NCI-H2081 (cell line): ENCODE data around the gene CSNK2A2.

Source experiments
- DNase-seq, 2 experiments: peaks; one replicate each; lab custom pipeline; 2025; lab: John Stamatoyannopoulos, UW

The CSNK2A2 gene

DNA sequence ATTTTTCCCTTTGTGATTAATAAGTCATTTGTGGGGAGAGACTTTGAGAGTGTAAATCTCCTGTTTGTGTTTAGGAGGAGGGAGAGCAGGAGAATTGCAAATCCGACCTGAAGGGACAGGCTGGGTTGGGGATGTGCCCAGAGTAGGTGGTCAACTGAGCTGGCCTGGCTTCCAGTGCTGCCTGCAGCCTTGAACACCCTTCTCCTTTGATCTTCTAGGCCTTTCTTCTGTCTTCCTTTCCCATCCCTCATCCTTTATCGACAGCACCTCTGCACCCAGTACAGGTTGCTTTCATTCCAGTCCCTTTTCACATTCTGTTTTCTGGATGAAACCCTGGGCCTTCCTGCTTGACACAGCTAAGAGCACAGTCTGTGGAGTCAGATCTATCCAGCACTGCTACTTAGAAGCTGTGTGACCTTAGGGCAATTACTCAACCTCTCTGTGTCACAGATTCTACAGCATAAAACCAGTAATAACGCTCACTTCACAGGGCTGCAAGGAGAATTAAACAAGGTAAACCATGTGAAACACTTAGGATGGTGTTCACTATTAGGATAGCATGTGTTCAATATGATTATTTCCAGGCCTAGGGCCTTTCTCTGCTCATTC lies 1.0 kb upstream of the CSNK2A2 start:
- DNase-seq = no peak

DNA sequence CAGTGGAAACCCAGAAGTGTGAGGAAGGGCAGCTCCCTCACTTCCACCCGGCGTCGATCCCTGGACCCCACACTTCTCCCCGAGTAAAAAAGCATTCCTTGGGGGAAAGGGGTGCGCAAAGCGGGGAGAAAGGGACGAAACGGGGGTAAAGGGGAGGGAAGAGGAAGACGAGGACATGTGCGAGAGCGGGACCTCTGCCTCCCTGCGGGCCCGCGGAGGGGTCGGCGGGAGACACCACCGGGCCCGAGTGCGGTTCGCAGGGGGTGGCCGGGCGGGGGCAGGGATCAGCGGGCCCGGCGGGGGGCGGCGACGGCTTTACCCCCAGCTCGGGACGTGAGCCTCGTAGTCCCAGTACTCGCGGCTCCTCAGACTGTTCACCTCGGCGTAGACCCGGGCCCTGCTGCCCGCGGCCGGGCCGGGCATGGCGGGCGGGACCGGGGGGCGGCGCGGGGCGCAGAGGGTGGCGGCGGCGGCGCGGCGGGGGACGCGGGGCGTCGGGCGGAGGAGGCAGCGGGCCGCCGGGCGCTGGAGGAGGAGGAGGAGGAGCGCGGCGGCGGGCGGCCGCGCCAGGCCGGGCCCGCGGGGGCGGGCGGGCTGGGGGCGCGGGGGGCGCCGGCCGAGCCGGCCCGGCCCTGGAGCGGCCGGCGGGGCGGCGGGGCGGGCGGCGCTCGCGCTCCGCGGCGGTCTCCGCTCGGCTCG lies 443 bp downstream of the CSNK2A2 start:
- no peak for DNase-seq

DNA sequence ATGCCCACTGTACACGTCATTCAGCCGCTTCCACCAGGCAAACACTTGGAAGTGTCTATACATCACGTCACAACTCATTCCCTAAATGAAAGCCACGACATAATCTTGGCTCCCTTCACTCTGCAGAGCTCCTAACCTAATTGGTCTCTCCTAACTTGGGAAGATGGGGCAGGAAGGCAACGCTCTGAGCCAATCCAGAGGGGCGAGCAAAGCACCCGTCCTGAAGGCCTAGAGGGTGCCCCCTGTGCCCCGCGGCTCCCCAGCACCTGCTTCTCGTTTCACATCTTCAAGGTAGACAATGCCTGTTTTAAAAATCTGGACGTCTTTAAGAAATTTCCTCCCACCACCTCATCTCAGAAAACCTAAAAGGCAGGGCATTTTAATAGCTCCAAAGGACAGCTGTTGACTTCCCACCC lies 1.0 kb downstream of the CSNK2A2 start:
- DNase-seq = no peak

DNA sequence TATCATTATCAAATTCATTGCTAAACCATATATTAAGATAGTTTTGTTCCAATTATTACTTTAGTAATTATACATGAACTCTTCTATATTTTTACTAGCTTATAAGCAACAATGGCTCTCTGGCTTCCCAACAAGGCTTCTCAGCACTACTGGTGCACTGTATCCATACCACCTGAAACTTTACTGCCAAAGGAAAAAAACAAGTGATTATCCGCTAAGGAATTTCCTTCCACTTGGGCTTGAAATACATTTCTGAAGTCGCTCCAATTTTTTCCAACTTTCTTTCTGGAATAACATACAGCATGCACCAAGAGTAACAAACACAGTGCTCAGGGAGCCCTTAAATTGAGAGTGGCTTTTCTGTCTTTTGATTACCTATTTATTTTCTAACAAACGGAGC lies 2.1 kb downstream of the CSNK2A2 start:
- DNase-seq = no peak

DNA sequence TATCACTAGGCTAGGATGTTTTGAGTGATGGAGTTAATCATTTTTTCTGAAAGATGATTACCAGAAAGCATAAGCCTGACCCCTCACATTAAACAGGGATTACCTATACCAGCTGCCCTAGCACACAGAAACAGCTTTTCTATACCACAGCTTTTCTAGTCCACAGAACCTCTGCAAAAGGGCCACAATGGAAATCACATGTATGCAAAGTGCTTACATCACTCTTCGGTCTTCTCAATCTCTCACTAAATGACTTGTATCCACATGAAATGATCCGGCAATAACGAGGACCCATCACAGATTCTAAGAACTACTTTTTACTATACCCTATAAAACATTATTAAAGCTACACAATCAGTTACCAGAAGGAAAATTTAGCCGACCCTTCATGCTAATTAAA lies 2.6 kb downstream of the CSNK2A2 start:
- no peak for DNase-seq

DNA sequence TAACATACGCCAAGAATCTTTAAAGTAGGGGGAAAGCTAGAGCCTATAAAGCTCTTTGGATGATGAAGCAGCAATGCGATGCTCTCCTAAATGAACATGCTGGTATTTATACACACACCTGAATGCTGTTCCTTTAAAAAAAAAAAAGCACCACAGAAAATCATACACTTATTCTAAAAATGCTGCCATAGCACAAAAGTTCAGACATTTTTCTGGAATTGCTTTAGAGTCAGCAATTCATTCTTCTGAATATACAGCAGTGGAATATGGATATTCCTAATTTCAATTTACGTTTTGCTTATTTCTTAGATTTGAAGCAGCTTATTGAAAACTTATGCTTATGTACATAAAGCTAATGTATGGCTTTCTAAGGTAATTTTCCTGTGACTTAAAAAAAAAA lies 3.1 kb downstream of the CSNK2A2 start:
- DNase-seq = no peak

DNA sequence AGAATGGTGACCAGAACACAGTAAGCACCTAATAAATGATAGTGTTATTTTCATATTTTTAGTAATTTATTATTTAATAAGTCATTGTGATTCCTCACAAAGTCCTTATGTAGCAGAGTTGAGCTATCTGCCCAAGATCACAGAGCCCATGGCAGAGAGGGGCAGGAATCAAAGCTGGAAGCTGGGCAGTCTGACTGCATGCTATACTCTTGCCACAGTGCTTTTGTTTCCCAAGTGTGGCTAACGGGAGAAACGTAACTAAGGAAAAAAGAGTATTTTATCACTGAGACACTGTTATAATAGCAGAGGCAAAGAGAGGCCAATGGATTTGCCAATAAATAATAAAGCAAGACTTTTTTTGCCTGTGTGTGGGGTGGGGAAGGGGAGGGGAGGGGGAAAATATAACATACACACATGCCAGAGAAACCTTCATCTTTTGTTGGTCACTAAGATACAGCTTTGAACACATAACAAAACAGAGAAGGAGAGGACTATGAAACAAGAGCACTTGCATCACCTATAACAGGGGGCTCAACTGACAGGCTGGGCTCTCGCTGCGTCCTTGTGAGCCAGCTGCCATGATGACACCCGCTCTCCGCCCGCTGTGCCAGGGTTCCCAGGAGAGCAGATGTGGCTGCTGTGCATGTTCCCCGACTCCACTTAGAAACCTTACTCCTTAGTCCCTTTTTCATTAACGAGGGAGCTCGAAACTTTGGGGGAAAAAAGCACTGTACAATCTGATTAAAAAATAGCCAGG lies 10.1 kb downstream of the CSNK2A2 start:
- no peak for DNase-seq

DNA sequence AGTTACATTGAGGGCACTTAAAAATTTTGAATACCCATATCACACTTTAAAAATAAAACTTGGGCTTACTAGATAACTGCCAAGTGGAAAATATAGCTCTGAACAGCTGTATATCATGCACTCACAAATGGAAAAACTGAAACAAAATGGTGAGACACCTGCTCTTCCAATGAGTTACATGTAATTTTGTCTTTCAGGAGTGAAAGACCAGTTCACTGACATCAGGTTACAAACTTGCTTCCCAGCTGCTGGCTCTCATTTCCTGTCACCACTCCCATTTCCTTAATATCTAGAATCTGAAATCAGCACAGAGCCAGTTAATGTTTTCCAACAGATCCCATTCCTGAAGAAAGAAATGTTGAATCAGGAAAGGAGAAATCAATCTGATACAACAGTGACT lies 10.8 kb downstream of the CSNK2A2 start:
- DNase-seq = no peak

DNA sequence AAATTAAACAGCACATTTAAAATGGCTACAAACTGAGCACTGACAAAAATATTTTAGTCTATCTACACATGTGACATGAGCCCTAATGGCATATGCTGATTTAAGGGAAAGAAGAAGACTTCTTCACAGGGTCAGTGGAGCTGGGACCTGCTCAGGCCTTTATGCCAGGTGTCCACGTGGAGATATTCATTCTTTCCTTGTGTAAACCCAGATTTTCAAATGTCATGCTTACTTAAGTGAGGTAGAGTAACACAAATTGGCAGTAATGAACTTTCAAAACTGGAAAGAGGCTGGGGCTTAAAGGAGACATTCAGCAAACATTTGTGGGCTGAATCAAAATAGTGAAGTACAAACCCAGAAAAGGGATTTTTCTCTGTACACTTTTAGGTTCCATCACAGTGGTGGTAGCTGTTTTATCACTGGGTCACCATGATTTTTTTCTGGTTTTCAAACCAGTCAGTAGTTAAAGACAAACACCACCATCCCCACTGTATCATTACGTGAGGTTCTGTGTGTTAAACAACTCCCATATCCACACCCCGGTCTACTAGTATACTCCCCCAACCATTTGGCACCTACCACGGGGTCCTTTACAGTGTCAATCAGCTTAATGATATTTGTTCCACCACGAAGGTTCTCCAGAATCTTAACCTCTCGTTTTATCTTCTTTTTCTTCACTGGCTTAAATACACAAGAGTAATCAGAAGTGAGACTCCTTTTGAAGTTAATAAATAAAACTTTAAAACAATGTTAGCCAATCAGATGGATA lies 11.5 kb downstream of the CSNK2A2 start:
- DNase-seq = no peak

DNA sequence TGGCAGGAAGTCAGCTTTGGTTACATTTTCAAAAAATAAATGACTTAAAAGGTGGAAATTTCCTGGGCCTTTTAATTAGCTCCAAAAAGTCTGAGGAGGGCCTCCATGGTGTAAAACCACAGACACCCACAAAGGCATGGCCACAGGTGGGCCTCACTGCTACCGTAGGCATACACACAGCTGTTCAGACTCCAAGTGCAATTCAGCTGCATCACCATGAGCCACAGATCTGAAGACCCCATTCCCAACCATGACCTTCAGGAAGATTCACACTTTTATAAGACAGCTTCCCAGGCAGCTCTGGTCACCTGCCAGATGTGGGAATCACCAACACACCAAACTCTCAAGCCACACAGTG lies 20.6 kb downstream of the CSNK2A2 start:
- DNase-seq = no peak

DNA sequence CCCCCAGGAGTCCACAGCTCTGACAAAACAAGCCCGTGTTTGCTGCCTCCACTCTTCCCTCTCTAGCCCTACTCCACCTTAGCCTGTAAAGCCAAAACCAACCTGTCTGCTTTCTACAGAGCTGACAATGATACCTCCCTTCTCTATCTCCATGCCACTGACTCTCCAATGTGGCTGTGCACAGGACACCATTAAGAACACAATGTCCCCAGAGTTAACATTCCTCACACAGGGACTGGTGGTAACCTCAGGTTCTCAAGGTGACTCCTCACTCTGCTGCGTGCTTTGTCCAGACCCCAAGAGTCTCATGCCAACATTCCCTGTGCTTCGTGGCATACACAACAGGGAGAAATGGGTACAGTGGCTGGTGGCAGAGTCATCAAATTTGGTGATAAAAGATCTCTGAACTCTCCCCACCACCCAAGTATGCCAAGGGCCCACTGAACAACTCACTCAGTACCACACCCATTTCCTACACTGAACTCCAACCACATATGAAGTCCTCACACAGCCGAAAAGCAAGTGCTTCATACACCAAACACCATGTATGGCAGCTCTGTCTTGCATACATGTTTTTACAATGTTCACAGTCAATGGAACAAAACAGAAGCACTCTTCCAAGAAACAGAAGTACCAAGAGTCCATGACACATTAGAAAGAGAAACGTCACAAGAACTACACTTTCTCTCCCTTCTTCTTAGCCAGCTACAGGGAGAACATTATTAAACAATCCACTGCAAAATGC lies 21.1 kb downstream of the CSNK2A2 start:
- no peak for DNase-seq

DNA sequence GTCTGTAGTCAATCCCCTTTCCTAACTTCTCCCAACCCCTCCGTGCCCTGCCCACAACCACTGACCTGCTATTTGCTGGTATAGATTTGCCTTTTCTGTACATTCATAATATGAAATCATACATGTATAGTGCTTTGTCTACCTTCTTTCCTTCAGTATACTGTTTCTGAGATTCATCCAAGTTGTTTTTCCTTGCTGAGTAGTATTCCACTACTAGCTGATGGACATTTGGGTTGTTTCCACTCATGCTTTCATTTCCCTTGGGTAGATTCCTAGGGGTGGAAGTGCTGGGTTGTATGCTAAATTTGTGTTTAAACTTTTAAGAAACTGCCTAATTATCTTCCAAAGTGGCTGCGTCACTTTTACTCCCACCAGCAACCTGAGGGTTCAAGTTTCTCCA lies 27.7 kb downstream of the CSNK2A2 start:
- no peak for DNase-seq

DNA sequence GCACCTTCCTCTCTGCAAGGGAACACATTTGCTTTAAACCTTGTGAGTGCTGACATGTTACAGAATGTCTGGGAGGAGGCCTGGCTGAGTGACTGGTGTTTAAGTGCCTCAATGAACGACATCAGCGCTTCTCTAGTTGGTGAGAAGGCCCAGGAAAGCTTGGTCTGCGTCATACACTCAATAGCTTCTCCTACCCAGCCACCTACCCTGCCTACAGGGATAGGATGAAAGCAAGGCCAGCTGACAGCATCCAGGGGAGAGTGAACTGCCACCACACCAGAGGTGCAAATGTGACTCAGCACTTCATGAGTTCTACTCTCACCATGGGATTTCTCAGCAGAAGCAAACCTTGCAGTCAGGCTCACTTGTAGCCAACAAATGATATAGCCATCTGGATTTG lies 37.1 kb downstream of the CSNK2A2 start:
- no peak for DNase-seq

DNA sequence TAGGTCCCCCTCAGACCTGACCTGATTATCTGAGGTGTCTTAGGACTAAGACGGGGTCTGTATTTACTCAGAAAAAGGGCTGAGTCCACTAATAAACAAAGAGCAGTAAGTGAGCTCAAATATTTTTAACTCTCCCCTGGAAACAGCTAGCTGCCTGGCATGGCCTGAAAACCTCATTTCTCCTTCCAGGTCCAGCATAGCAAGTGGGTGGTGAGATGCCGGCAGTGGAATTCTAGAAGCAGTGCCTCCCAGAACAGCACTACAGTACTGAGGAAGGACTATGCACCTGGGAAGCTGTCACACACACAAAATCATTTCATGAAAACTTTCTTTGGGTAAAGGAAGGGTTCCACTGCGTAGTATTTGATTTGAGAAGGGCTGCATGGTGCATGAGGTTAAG lies 39.2 kb downstream of the CSNK2A2 start:
- DNase-seq = no peak

DNA sequence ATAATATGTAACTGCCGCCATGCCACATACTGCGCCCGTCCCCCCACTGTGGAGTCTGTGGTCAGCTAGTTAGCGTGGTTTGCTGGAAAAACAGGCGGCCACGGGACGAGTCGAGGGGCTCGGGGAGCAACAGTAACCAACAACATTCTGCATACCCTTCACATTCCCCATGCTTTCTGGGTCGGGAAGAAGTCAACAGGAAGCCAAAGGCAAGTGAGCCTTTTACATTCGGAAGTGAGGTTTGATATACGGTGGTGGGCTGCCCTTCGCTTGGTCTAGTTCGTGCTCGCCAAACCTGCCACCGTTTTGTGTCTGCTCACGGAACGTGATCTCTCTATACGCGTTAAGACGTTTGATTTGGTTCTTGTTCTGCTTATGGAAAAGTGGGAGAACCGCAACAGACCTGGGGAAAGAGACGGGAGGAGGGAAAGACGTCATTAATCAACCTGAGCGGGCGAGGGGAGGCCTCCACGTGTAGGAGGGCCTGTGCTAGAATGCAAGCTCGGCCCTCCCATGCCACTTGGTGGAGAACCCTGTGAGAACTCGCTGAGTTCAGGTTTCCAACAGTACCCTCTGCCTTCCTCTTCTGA lies 39.9 kb downstream of the CSNK2A2 start:
- DNase-seq = no peak

DNA sequence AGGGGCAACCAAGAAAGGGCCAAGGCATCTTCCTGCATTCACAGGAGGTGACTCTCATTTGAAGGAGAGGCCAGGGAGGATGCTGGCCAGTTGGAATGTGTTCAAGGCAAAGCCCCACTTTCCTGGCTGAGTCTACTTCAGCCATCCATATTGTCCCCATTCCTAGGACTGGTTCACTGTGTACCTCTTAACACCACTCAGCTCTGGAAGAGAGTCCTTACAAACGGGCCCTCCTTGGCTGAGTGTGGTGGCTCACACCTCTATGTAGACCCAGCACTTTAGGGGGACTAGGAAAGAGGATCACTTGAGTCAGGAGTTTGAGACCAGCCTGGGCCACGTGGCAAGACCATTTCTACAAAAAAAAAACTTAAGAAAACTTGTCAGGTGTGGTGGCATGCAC lies 40.7 kb downstream of the CSNK2A2 start:
- no peak for DNase-seq

DNA sequence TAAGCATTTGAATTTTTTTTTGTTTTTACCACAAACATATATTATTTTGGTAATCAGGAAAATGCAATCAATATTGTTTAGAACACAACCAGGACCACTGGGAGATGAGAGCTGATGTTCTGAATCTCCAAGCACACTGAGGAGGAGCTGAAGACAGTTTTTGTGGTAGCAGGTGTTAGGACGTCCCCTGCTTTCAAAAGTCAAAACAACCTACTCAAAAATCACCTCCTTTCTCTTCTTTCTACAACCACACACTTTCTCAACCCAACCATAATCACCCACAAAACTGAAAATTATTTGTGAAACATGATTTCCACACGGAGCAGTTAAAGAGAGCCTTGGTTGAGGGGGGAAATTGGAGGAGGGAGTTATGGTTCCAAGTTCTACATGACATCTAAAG lies 42.1 kb downstream of the CSNK2A2 start:
- DNase-seq = no peak

DNA sequence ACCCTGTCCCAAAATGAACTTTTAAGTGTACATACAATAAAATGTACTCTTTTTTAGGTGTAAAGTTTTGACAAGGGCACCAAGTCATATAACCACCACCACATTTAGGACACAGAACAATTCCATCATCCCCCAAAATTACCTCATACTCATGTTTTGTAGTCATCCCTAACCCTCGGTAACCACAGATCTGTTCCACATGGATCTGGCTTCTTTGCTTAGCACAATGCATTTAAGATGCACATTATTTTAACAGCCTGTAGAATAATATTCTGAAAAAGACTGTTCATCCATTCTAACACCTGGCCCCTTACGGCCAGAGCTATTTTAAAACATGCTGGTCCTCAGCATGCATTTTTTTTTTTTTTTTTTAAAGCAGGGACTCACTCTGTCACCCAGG lies 43.6 kb downstream of the CSNK2A2 start:
- DNase-seq = no peak

DNA sequence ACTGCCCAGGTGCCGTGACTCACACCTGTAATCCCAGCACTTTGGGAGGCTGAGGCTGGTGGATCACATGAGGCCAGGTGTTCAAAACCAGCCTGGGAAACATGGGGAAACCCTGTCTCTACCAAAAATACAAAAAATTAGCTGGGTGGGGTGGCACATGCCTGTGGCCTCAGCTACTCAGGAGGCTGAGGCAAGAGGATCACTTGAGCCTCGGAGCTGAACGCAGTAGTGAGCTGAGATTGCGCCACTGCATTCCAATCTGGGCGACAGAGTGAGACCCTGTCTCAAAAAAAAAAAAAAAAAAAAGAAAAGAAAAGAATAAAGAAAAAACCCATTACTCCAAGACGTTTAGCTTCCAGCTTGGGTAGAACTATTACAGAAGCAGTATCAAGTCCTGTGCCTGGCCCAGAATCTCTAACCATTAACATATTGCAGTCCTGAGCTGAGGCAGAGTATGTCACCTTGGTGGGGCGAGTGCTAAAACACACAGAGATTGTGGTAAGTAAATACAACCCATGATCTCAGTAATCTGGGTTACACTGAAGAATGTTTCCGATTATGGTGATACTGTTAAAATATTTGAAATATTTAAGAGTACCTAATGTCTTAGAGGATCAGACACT lies 45.5 kb downstream of the CSNK2A2 start:
- no peak for DNase-seq

DNA sequence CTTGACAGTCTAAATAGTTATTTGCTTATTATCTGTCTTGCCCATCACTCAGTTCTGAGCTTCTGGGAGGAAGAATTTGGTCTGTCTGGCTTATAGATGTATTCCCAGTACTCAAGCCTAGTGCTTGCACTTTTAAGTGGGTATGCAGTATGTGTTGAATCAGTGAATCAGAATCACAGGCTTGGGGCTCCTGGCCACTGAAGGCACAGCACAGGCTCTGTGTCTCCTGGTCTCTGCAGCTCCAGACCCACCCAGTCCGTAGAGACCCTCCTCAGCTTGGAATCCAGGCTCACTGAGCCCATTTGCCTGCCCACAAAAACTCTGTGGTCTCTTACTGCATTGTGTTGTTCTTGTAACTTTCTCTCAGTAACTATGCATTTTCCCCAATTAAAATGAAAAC lies 49.4 kb downstream of the CSNK2A2 start:
- no peak for DNase-seq

DNA sequence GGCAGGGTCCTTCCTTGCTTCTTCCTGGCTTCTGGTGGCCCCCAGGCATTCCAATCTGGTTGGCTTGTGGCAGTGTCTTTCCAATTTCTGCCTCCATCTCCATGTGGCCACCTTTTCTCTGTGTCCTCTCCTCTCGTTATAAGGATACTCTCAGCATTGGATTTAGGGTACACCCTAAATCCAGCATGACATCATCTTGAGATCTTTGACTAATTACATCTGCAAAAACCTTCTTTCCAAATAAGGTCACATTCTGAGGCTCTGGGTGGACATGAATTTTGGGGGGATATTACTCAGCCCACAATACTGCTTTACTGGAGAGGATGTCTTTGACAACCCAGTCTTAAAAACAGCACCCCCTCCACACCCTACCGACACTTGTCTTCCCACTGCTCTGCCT lies 49.8 kb downstream of the CSNK2A2 start:
- no peak for DNase-seq
